Skin epidermis (tissue), 12 donors: ENCODE data around the gene HDAC7.
A peak's percentile ranks its signal among the peaks of the same experiment; 100 is the strongest.

Source experiments
- H3K27ac ChIP-seq, 21 experiments: fragments of 200-600 bp; sonication (generic) in 11 of 21; one replicate each; pipeline ENCODE4 v1.5.0; 2020; ENCODE audit warnings: mild to moderate bottlenecking in 3 of 21, inconsistent platforms in 2 of 21, moderate library complexity in 2 of 21
- H3K4me3 ChIP-seq, 7 experiments: fragments of 200-600 bp; sonication (generic) in 2 of 7; one replicate each; pipeline ENCODE4 v1.5.0; 2020; ENCODE audit warnings: inconsistent platforms in 2 of 7, mild to moderate bottlenecking in 2 of 7, moderate library complexity in 1 of 7

The HDAC7 gene

GRCh38 chr12:47803191-47803875 lies 16.4 kb downstream of the HDAC7 start:
- no peak overlapping the region for H3K4me3 ChIP-seq

GRCh38 chr12:47802312-47802711 lies 17.4 kb downstream of the HDAC7 start:
- no peak overlapping the region for H3K4me3 ChIP-seq
- H3K27ac ChIP-seq = peak overlapping the region in 20 of 21 experiments; percentile 6 to 84 (median 70)

More at GRCh38 chr12:47803191-47803875, 16.4 kb downstream of the HDAC7 start:
- peak overlapping the region in 19 of 21 experiments; percentile 6 to 84 (median 72) for H3K27ac ChIP-seq

- peak overlapping the region in 20 of 21 experiments; percentile 6 to 84 (median 70) for H3K27ac ChIP-seq
- H3K4me3 ChIP-seq = no peak overlapping the region
These were observed 17.8 kb downstream of the HDAC7 start for GRCh38 chr12:47801904-47802246.

DNA sequence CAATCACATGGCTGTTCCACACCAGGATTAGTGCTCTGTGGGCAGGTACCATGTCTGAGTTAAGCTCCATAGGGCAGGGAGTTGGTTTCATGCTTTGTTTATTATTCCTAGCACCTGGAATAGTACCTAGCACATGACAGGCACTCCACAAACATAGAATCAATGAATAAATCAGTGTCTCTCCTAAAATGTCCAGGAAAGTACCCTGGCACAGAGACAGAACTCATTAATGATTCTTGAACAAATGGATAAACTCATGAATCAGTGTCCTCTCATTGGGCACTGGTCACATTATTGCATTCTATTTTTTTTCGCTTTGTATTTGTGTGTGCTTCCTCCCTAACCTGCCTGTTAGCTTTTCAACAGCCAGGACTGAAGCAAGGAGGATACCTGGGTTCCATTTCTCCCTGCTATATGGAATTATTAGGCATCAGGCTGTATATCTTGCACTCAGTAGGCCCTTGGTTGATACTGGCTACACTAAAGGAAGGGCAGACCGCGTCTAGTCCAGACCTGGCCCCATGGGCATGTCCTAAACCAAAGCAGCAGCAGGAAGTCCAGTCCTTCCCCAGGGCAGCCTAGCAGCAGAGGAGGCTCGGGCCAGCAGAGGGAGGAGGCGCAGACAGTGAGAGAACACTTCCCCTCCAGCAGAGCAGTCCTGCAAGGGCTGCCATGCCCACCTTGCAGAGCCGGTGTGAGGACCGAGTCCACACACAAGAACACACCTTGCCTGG lies 18.4 kb downstream of the HDAC7 start:
- Histone ChIP-seq H3K4me3 (no peak overlapping the region), H3K27ac (peak overlapping the region in 16 of 21 experiments; percentile 6 to 84 (median 70))

DNA sequence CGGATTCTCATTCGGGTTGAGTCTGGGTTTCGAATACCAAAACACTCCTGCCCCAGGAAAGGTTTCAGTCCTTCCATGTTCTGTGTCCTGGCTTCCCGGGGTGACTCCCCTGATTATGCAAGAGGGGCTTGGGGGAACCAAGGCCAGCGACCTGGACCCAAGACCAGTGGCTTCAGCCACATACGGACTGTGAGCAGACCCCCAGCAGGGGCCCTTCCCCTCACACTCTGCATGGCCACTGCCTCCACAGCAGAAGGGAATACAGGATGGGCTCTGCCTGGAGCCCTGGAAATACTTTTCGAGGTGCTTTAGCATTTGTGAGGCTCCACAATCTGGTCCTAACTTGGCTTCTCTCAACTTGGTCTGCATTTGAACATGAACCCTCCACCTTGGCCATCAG lies 19.1 kb downstream of the HDAC7 start:
- Histone ChIP-seq H3K4me3 (no peak overlapping the region), H3K27ac (peak overlapping the region in 7 of 21 experiments; percentile 44 to 84 (median 55))

DNA sequence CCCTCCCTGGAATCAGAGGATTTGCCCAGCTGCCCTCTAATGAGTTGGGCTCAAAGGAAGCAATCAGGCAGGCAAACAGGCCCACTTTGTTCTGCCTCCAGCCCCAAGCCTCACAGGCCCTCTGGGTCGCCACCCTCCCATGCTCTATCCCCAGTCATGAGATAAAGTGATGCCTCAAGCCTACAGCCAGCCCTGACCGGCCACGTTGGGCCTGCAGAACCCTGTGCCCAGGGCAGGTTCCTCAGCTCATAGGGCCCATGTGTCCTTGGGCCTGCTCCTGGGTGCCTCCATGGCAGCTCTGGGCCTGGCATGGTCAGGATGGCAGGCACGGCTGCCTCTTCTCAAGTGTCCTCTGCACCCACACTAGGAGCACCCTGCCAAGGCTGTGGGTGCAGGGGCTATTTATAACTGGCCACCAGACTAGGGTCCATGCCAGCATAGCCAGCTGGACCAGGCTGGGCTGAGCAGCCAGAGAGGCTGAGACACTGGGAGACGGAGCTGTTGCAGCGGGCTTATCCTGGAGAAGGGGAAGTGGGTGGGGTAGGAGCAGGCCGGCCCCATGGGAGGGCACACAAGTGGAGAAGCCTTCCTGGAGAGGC lies 20.2 kb downstream of the HDAC7 start:
- no peak overlapping the region for H3K4me3 ChIP-seq
- peak overlapping the region in 13 of 21 experiments; percentile 2 to 84 (median 29) for H3K27ac ChIP-seq

GRCh38 chr12:47798382-47798948 lies 21.2 kb downstream of the HDAC7 start:
- no peak overlapping the region for H3K4me3 ChIP-seq
- H3K27ac ChIP-seq = peak overlapping the region in 6 of 21 experiments; percentile 23 to 55 (median 42)

DNA sequence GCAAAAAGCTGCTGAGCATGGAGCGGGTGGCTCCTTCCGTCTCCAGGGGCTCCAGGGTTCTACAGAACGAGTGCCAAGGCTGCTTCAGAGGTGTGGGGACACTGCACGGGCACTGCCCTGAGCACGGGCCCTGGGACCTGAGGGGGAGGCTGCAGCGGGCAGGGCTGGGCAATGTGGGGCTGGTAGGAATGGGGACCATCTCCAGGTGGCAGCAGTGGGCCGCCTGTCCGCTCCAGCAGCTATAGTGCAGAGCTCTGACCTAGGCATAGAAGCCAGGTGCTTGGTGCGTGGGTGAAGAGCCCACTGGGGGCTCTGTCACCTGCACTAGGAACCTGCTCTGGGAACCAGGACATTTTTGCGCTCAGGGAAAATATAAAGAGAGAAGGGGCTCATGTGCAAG lies 22.3 kb downstream of the HDAC7 start:
- Histone ChIP-seq H3K4me3 (no peak overlapping the region), H3K27ac (peak overlapping the region in 2 of 21 experiments; percentile 17 to 26)

DNA sequence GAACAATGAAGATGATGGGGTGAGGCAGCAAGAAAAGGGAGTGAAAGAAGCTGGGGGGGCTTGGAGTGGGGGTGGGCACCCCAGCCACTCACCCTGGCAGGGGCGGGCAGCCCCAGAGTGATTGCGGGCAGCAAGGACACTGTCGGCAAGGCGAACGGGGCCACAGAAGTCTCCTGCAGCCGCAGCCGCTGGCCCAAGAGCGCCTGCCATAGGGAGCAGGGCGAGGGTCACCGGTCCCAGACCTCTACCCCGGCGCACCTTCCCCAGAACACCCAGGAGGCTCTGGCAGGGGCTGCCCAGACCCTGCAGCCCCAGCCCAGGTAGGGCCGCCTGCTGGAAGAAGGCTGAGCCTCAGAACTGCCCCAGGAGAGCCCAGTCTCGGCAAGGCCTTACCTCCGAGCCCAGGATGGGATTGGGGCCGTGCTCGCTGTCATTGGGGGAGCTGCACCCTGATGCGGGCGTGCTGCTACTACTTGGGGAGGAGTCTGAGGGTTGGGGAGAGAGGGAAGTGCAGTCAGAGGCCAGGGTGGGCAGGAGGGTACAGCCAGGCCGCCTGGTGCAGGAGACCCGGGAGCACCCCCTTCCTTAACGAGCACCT lies 23.8 kb downstream of the HDAC7 start:
- no peak overlapping the region for H3K4me3 ChIP-seq
- no peak overlapping the region for H3K27ac ChIP-seq

- H3K27ac ChIP-seq = peak overlapping the region in 2 of 21 experiments; percentile 20 to 47
- no peak overlapping the region for H3K4me3 ChIP-seq
These were observed 24.4 kb downstream of the HDAC7 start for GRCh38 chr12:47795121-47795813.

DNA sequence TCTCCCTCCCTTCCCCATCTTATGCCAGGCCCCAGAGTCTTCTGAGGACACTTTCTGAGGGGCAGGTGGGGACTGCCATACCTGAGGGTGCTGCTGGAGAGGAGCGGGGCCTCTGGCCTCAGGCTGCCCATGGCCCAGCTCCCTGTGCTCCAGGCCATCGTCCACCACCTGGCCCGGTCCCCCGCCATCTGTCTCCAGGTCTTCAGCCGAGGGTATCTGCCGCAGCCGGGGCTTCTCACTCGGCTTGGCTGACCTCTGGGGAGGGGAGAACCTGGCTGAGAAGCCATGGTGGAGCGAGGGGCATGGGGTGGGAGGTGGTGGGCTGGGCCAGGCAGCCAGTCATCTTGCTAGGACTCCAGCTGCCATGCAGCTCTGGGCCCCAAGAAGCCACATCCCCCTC lies 25.0 kb downstream of the HDAC7 start:
- no peak overlapping the region for H3K4me3 ChIP-seq
- H3K27ac ChIP-seq = peak overlapping the region in 2 of 21 experiments; percentile 35 to 47

- H3K27ac ChIP-seq = peak overlapping the region in 3 of 21 experiments; percentile 29 to 59 (median 56)
- no peak overlapping the region for H3K4me3 ChIP-seq
These were observed 26.6 kb downstream of the HDAC7 start for GRCh38 chr12:47793015-47793681.

GRCh38 chr12:47791874-47792273 lies 27.8 kb downstream of the HDAC7 start:
- no peak overlapping the region for H3K4me3 ChIP-seq
- H3K27ac ChIP-seq = peak overlapping the region in 4 of 21 experiments; percentile 19 to 60 (median 38)

- peak overlapping the region in 4 of 21 experiments; percentile 7 to 60 (median 32) for H3K27ac ChIP-seq
- no peak overlapping the region for H3K4me3 ChIP-seq
These were observed 28.4 kb downstream of the HDAC7 start for GRCh38 chr12:47791351-47791746.

DNA sequence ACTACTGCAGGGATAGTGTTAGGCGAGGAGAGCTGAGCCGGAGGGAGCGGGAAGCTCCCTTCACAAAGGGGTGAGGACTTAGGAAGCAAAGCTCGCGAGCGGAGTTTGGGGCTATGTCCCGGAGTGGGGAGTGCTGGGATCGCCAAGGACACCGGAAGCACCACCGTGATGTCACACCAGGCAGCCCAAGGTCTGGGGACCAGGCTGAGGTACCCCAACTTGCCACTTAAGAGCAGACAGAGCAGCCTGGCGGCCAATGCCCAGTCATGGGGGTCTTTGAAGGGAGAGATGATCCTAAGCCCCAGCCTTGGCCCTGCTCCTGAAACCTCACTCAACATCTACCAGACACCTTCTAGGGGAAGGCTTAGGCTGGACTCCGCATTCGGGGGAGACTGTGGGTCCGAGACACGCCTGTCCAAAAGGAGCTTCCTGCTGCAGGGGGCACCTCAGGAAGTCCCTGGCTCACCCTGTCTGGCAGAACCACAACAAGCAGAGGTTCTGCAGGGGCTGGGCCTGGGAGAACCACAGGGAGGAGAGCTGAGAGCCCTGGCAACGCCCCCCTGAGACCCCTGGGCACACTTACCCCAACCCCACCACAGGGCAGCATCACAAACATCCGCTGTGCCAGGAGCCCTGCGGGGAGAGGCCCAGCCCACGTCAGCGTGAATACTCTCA lies 28.9 kb downstream of the HDAC7 start:
- Histone ChIP-seq H3K27ac (peak overlapping the region in 4 of 21 experiments; percentile 3 to 60 (median 22)), H3K4me3 (no peak overlapping the region)

GRCh38 chr12:47789712-47790489 lies 29.8 kb downstream of the HDAC7 start:
- H3K27ac ChIP-seq = peak overlapping the region in 1 of 21 experiments; percentile 12
- no peak overlapping the region for H3K4me3 ChIP-seq

DNA sequence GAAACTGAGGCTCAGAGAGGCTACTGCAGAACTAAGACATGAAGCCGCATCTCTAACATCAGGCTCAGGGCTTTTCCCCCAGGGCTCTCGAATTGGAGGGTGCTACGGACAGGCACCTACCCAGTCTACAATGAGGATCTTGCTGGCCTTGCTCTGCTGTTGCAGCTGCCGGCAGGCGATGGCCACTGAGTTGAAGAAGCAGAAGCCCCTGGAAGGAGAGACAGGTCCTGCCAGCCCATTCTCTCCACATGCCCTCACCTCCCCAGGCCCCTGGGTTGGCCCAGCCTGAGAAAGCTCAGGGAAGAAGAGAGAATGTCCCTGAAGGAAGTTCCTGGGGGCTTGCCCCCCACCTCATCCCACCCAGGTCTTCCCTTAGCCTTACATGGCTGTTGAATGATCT lies 30.6 kb downstream of the HDAC7 start:
- H3K27ac ChIP-seq = no peak overlapping the region
- H3K4me3 ChIP-seq = no peak overlapping the region
